Measurements from ENCODE around the gene CPPED1. TPM values are rescaled to one million over a fixed set of nuclear protein-coding genes. Genes with fewer than 3 reads are reported as not detected.
A peak's percentile ranks its signal among the peaks of the same experiment; 100 is the strongest.

Gene CPPED1
- total and polyA plus RNA-seq, 8 donors: 1.8 to 7.9 (median 3.6) TPM

DNA sequence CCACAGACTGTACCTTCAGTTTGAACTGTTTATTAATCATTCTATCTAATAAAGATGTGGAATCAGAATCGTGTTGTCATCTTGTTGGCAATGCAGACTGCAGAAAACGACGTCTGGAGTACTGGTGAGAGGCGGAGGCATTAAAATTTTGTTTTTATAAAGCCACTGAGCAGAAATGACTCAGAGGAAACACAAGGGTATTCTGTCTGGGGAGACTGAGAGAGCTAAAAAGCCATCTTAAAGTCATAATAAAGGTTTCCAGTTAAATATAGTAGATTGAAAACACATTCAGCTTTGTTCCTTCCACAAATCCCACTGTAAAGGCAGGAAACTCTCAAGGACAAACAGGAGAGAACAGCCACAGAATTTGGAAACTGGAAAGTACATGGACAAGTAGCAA is 74.2 kb downstream of the CPPED1 start:
- ATAC-seq (no peak), FAIRE-seq (no peak), DNase-seq (no peak)
- 70 to 82% methylated on average over 4 of the region's 4 CpGs for whole genome bisulfite sequencing, 2 donors
- intact Hi-C loops (cut with DNase I): no loop called here
- no peaks in the 10 kb centered on the region for H3K36me3 ChIP-seq
- no peaks in the 10 kb centered on the region for H3K27me3 ChIP-seq
- no peaks in the 10 kb centered on the region for H3K9me3 ChIP-seq
- H3K4me3 ChIP-seq: no peak overlapping the region
- H3K27ac ChIP-seq: no peak overlapping the region
- TF ChIP-seq, protein P1, sequence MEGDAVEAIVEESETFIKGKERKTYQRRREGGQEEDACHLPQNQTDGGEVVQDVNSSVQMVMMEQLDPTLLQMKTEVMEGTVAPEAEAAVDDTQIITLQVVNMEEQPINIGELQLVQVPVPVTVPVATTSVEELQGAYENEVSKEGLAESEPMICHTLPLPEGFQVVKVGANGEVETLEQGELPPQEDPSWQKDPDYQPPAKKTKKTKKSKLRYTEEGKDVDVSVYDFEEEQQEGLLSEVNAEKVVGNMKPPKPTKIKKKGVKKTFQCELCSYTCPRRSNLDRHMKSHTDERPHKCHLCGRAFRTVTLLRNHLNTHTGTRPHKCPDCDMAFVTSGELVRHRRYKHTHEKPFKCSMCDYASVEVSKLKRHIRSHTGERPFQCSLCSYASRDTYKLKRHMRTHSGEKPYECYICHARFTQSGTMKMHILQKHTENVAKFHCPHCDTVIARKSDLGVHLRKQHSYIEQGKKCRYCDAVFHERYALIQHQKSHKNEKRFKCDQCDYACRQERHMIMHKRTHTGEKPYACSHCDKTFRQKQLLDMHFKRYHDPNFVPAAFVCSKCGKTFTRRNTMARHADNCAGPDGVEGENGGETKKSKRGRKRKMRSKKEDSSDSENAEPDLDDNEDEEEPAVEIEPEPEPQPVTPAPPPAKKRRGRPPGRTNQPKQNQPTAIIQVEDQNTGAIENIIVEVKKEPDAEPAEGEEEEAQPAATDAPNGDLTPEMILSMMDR (IDR thresholded peaks at IDR 0.05): no peak
- no peaks in the 10 kb centered on the region for H3K4me1 ChIP-seq

DNA sequence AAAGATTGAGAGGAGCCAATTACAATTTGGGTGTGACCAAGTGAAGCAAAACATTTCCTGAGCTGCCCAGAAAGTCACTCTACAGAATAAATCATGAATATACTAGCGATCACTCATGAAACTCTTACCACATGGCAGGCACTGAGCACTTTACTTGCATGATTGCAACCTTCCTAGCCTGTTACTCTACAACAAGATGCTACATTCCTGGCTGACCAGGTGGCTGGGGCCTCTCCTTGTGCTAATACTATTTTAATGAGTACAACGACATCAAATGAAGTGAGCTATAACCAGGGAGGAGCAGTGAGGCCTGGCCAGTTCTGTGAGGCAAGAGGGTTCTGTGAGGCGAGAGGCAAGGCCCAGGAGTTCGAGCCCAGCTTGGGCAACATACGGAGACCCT is 75.2 kb downstream of the CPPED1 start:
- intact Hi-C loops (cut with DNase I): no loop called here
- Histone ChIP-seq H3K27ac (no peak overlapping the region), H3K9me3 (no peaks in the 10 kb centered on the region), H3K4me1 (no peaks in the 10 kb centered on the region), H3K27me3 (no peaks in the 10 kb centered on the region), H3K36me3 (no peaks in the 10 kb centered on the region), H3K4me3 (no peak overlapping the region)
- TF ChIP-seq, protein P1 (IDR thresholded peaks at IDR 0.05): no peak
- WGBS, 2 donors: 83 to 87% methylated on average over 5 of the region's 5 CpGs
- DNase-seq (no peak), ATAC-seq (no peak), FAIRE-seq (no peak)

DNA sequence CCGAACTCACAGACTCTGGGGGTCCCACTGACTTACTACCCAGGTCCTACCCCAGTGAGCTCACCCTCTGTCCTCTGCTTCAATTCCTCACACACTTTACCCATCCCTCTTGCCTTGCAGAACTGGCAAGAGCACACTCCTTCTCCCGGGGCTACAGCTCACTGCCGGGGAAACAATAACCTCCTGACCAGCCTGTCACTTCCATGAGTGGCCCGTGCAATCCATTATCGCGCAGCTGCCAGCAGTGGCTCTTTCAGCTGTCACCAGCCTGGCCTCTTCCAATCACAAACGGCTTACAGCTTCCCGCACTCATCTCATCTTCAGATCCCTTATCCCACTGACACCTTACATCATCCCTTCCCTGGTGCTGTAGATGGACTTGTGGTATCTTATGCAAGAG is 79.5 kb downstream of the CPPED1 start:
- FAIRE-seq: no peak
- 83 to 88% methylated on average over 8 of the region's 8 CpGs for WGBS, 2 donors
- DNase-seq: no peak
- H3K36me3 ChIP-seq: no peaks in the 10 kb centered on the region
- intact Hi-C loops (cut with DNase I): no loop called here
- H3K9me3 ChIP-seq: no peaks in the 10 kb centered on the region
- TF ChIP-seq, protein P1 (IDR thresholded peaks at IDR 0.05): no peak
- H3K4me3 ChIP-seq: no peak overlapping the region
- H3K27ac ChIP-seq: no peak overlapping the region
- no peak for ATAC-seq
- no peaks in the 10 kb centered on the region for H3K4me1 ChIP-seq
- H3K27me3 ChIP-seq: no peaks in the 10 kb centered on the region

DNA sequence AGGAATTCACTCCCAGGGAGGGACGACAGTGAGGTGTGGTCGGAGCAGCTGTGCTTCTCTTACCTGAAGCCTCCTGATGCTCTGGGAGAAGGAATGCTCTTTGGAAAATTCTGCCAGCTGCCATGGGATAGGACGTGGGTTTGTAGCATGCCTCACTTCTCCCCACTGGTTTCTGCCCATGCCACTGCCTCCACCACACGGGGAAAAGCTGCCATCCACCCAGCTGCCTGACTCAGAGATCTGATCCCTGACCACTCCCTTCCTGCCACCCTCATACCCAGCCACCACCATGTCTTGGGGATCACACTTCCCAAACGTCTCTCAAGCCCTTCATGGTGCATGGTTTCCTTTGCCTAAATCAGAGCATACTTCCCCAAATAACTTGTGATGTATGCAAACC is 80.0 kb downstream of the CPPED1 start:
- FAIRE-seq (no peak), DNase-seq (no peak), ATAC-seq (no peak)
- no peaks in the 10 kb centered on the region for H3K4me1 ChIP-seq
- no peak overlapping the region for H3K4me3 ChIP-seq
- H3K9me3 ChIP-seq: no peaks in the 10 kb centered on the region
- intact Hi-C loops (cut with DNase I): no loop called here
- H3K27ac ChIP-seq: no peak overlapping the region
- no peaks in the 10 kb centered on the region for H3K36me3 ChIP-seq
- WGBS, 2 donors: 72 to 85% methylated on average over 5 of the region's 5 CpGs
- TF ChIP-seq, protein P1 (IDR thresholded peaks at IDR 0.05): no peak
- no peaks in the 10 kb centered on the region for H3K27me3 ChIP-seq

DNA sequence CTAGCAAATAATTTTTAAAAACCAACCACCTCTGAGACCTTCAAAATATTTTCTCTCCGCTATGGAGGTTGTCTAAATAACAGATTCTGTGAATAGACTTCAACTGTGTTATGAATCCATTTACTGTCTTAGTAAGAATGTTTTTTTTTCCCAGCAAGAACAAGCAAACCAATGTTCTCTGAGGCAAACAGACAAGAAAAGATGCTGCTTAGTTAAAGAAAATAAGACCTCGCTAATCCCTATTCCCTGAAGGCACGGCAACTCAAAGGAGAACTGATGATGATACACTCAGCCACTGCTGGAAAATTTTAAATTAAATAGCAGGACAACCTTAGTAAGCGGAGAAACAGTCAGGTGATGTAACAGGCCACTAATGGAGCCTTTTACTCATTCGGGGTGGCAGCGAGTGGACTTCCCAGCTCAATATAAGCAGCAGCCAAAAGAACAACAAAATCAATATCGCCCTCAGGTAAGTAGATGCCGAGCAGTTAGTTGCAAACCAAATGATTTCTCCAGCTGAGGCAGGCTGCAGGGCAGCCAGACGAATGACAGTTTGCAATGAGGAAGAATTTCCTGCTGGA is 81.8 kb downstream of the CPPED1 start:
- 66 to 68% methylated on average over 9 of the region's 9 CpGs for WGBS, 2 donors
- no peaks in the 10 kb centered on the region for H3K36me3 ChIP-seq

More for the DNA sequence above, 81.8 kb downstream of the CPPED1 start:
- ATAC-seq (no peak), DNase-seq (peak in 1 of 6 donors; percentile 9), FAIRE-seq (no peak)
- intact Hi-C loops (cut with DNase I): no loop called here
- Histone ChIP-seq H3K4me3 (no peak overlapping the region), H3K27me3 (no peaks in the 10 kb centered on the region), H3K4me1 (no peaks in the 10 kb centered on the region), H3K27ac (no peak overlapping the region), H3K9me3 (no peaks in the 10 kb centered on the region)
- TF ChIP-seq, protein P1 (IDR thresholded peaks at IDR 0.05): no peak
